Measurements from ENCODE around the gene LSP1.

The LSP1 gene

GRCh38 chr11:1899686-1900085 lies 46.8 kb downstream of the LSP1 start:
- peaks cover 94% of the 10 kb centered on the region for H3K27me3 ChIP-seq (ENCODE audit: insufficient read depth, low read depth, severe bottlenecking)
- H3K36me3 ChIP-seq: no peaks in the 10 kb centered on the region
- no peak overlapping the region for H3K4me3 ChIP-seq (ENCODE audit: low read depth, low read length)
- no peak overlapping the region for H3K27ac ChIP-seq
- no peaks in the 10 kb centered on the region for H3K9me3 ChIP-seq (ENCODE audit: severe bottlenecking)
- DNase-seq: no peak
- no peak for TF ChIP-seq CTCF (IDR thresholded peaks at IDR 0.05; ENCODE audit: low read depth, low read length)

GRCh38 chr11:1906181-1906580 lies 53.3 kb downstream of the LSP1 start:
- no peak overlapping the region for H3K4me3 ChIP-seq (ENCODE audit: low read depth, low read length)
- no peak overlapping the region for H3K27ac ChIP-seq
- H3K27me3 ChIP-seq (ENCODE audit: insufficient read depth, low read depth, severe bottlenecking): peaks cover 94% of the 10 kb centered on the region
- TF ChIP-seq CTCF (IDR thresholded peaks at IDR 0.05; ENCODE audit: low read depth, low read length): no peak
- no peaks in the 10 kb centered on the region for H3K36me3 ChIP-seq
- no peak for DNase-seq
- H3K9me3 ChIP-seq (ENCODE audit: severe bottlenecking): no peaks in the 10 kb centered on the region

GRCh38 chr11:1906611-1907423 lies 53.9 kb downstream of the LSP1 start:
- Histone ChIP-seq H3K36me3 (no peaks in the 10 kb centered on the region), H3K4me3 (ENCODE audit: low read depth, low read length) (no peak overlapping the region), H3K27me3 (ENCODE audit: insufficient read depth, low read depth, severe bottlenecking) (peaks cover 88% of the 10 kb centered on the region), H3K9me3 (ENCODE audit: severe bottlenecking) (no peaks in the 10 kb centered on the region), H3K27ac (no peak overlapping the region)
- DNase-seq: no peak
- TF ChIP-seq CTCF (IDR thresholded peaks at IDR 0.05; ENCODE audit: low read depth, low read length): no peak

- Histone ChIP-seq H3K4me3 (ENCODE audit: low read depth, low read length) (no peak overlapping the region), H3K27ac (no peak overlapping the region), H3K36me3 (no peaks in the 10 kb centered on the region), H3K9me3 (ENCODE audit: severe bottlenecking) (no peaks in the 10 kb centered on the region), H3K27me3 (ENCODE audit: insufficient read depth, low read depth, severe bottlenecking) (peaks cover 83% of the 10 kb centered on the region)
- TF ChIP-seq CTCF (IDR thresholded peaks at IDR 0.05; ENCODE audit: low read depth, low read length): no peak
- no peak for DNase-seq
These were observed 55.7 kb downstream of the LSP1 start for GRCh38 chr11:1908618-1909017.

GRCh38 chr11:1909524-1909923 lies 56.6 kb downstream of the LSP1 start:
- DNase-seq: no peak
- H3K27me3 ChIP-seq (ENCODE audit: insufficient read depth, low read depth, severe bottlenecking): peaks cover 82% of the 10 kb centered on the region
- H3K4me3 ChIP-seq (ENCODE audit: low read depth, low read length): no peak overlapping the region
- H3K36me3 ChIP-seq: no peaks in the 10 kb centered on the region
- H3K9me3 ChIP-seq (ENCODE audit: severe bottlenecking): no peaks in the 10 kb centered on the region
- no peak for TF ChIP-seq CTCF (IDR thresholded peaks at IDR 0.05; ENCODE audit: low read depth, low read length)
- no peak overlapping the region for H3K27ac ChIP-seq
